HEK293 (cell line): ENCODE data around the gene GABBR2.

ENCODE experiments used
- CTCF ChIA-PET: fragments of 350-600 bp; formaldehyde crosslinking; extraction: SDS; loops from one replicate; lab custom pipeline; 2021; ENCODE audit warnings: antibody characterized with exemption; lab: Yijun Ruan, JAX
- POLR2A ChIA-PET: fragments of 300-600 bp; formaldehyde crosslinking; extraction: SDS; loops from one replicate; lab custom pipeline; 2020; ENCODE audit warnings: antibody characterized with exemption, inconsistent platforms; lab: Yijun Ruan, JAX
- H3K27ac ChIP-seq: fragments of 200-500 bp; sonication (Bioruptor generic); 2 replicates; pipeline ENCODE4 v1.5.1; 2014; ENCODE audit warnings: low read depth, low read length, control low read depth, inconsistent platforms; ENCODE audit errors: extremely low read depth
- H3K36me3 ChIP-seq, 2 experiments: fragments of 200-500 bp in 1 of 2; sonication (Bioruptor generic) in 1 of 2; 1 replicate in 1 of 2; 2 replicates in 1 of 2; pipeline ENCODE4 v1.5.1; 2014 to 2017; ENCODE audit warnings: inconsistent platforms in 2 of 2, low read length in 2 of 2; ENCODE audit not compliant: control insufficient read depth in 2 of 2, insufficient read depth in 1 of 2
- H3K4me1 ChIP-seq: fragments of 200-500 bp; sonication (Bioruptor generic); 2 replicates; pipeline ENCODE4 v1.5.1; 2014; ENCODE audit warnings: mild to moderate bottlenecking, low read length, inconsistent platforms; ENCODE audit not compliant: control insufficient read depth, insufficient read depth
- H3K4me3 ChIP-seq: 2 replicates; pipeline ENCODE4 v1.5.1; 2011; ENCODE audit warnings: low read depth, mild to moderate bottlenecking, control low read depth, low read length, moderate library complexity
- H3K9me3 ChIP-seq: fragments of 200-500 bp; sonication (Bioruptor generic); 2 replicates; pipeline ENCODE4 v1.5.1; 2014; ENCODE audit warnings: low read depth, low read length, inconsistent platforms; ENCODE audit not compliant: control insufficient read depth, insufficient read depth
- REPIN1 ChIP-seq: fragments of 450-650 bp; formaldehyde crosslinking; IDR thresholded peaks from 2 replicates; pipeline ENCODE4 v1.5.1; 2017; ENCODE audit warnings: missing biosample characterization, missing genetic modification characterization, low read depth
- TSHZ1 ChIP-seq: fragments of 450-650 bp; formaldehyde crosslinking; IDR thresholded peaks from 2 replicates; pipeline ENCODE4 v1.5.1; 2016; ENCODE audit warnings: missing biosample characterization, missing genetic modification characterization, borderline replicate concordance
- ZBTB10 ChIP-seq: fragments of 450-650 bp; formaldehyde crosslinking; IDR thresholded peaks from 2 replicates; pipeline ENCODE4 v1.5.1; 2016; ENCODE audit warnings: missing biosample characterization, missing genetic modification characterization
- ZBTB48 ChIP-seq: fragments of 450-650 bp; formaldehyde crosslinking; IDR thresholded peaks from 2 replicates; pipeline ENCODE4 v1.5.1; 2016; ENCODE audit warnings: missing biosample characterization, missing genetic modification characterization
- ZNF146 ChIP-seq: fragments of 450-650 bp; formaldehyde crosslinking; IDR thresholded peaks from 2 replicates; pipeline ENCODE4 v1.5.1; 2016; ENCODE audit warnings: missing biosample characterization, missing genetic modification characterization
- ZNF148 ChIP-seq: fragments of 450-650 bp; formaldehyde crosslinking; IDR thresholded peaks from 2 replicates; pipeline ENCODE4 v1.5.0; 2017; ENCODE audit warnings: missing biosample characterization, missing genetic modification characterization, borderline replicate concordance
- ZNF274 ChIP-seq, 2 experiments: fragments of 200-500 bp in 1 of 2; fragments of 450-650 bp in 1 of 2; sonication (Bioruptor generic) in 1 of 2; formaldehyde crosslinking in 1 of 2; IDR thresholded peaks; 2 replicates each; pipeline versions ENCODE4 v1.5.1 to v1.6.1; 2014 to 2016; ENCODE audit warnings: borderline replicate concordance in 1 of 2, inconsistent platforms in 1 of 2, low read length in 1 of 2, missing biosample characterization in 1 of 2, missing genetic modification characterization in 1 of 2
- ZNF398 ChIP-seq: fragments of 450-650 bp; formaldehyde crosslinking; IDR thresholded peaks from 2 replicates; pipeline ENCODE4 v1.5.1; 2017; ENCODE audit warnings: missing biosample characterization, missing genetic modification characterization
- ZNF423 ChIP-seq: fragments of 450-650 bp; formaldehyde crosslinking; IDR thresholded peaks from 2 replicates; pipeline ENCODE4 v1.5.1; 2016; ENCODE audit warnings: missing biosample characterization, missing genetic modification characterization
- ZNF621 ChIP-seq: fragments of 450-650 bp; formaldehyde crosslinking; IDR thresholded peaks from 2 replicates; pipeline ENCODE4 v1.5.1; 2017; ENCODE audit warnings: missing biosample characterization, missing genetic modification characterization
- ZNF623 ChIP-seq: fragments of 450-650 bp; formaldehyde crosslinking; IDR thresholded peaks from 2 replicates; pipeline ENCODE4 v1.5.1; 2016; ENCODE audit warnings: missing biosample characterization, missing genetic modification characterization

GABBR2 gene

GRCh38 chr9:98714833-98715232 is 6.1 kb upstream of the GABBR2 start:
- ChIA-PET CTCF (interaction anchor here (0.8 to 1.0 kb wide), 2 partner anchors 15 to 70 kb away, joined by 3 read pairs; no protein-coding TSS in a partner anchor), POLR2A (no interaction called here)
- TF ChIP-seq ZBTB10 (no peak), ZNF148 (tag by site-specific recombination) (no peak), ZNF274 (IDR thresholded peaks at IDR 0.05; ENCODE audit: low read length) (no peak), ZNF274 (tag by site-specific recombination; IDR thresholded peaks at IDR 0.05; ENCODE audit: borderline replicate concordance) (no peak)
- Histone ChIP-seq H3K9me3 (no peaks in the 10 kb centered on the region), H3K36me3 (no peaks in the 10 kb centered on the region), H3K4me1 (no peaks in the 10 kb centered on the region), H3K27ac (no peak overlapping the region), H3K4me3 (no peak overlapping the region)

- H3K36me3 ChIP-seq: no peaks in the 10 kb centered on the region
- no peaks in the 10 kb centered on the region for H3K4me1 ChIP-seq
- CTCF ChIA-PET: interaction anchor here (0.6 kb wide), 1 partner anchor 35 kb away, joined by 4 read pairs; no protein-coding TSS in a partner anchor
- no peaks in the 10 kb centered on the region for H3K9me3 ChIP-seq
- TF ChIP-seq ZBTB48 (tag by site-specific recombination) (no peak), ZNF621 (tag by site-specific recombination) (no peak), REPIN1 (tag by site-specific recombination) (no peak), ZNF398 (tag by site-specific recombination) (no peak), ZNF146 (no peak), TSHZ1 (tag by site-specific recombination) (no peak), ZNF423 (no peak), ZNF623 (tag by site-specific recombination) (no peak), ZBTB10 (no peak)
- TF ChIP-seq, all 188 proteins: peak for 0
- H3K4me3 ChIP-seq: no peak overlapping the region
- POLR2A ChIA-PET: no interaction called here
- H3K27ac ChIP-seq: no peak overlapping the region
Observed at GRCh38 chr9:98712987-98713386, 4.3 kb upstream of the GABBR2 start.
